ENCODE measurements around the gene SHC3. TPM values are rescaled to one million over a fixed set of nuclear protein-coding genes. Genes with fewer than 3 reads are reported as not detected.
A peak's percentile ranks its signal among the peaks of the same experiment; 100 is the strongest.

The SHC3 gene
- total and polyA plus RNA-seq, 12 donors, result 0.15 to 0.71 (median 0.33) TPM

- TF ChIP-seq CTCF (IDR thresholded peaks at IDR 0.05), result no peak
- no peak overlapping the region for H3K4me3 ChIP-seq
- H3K36me3 ChIP-seq, result no peaks in the 10 kb centered on the region
- no peaks in the 10 kb centered on the region for H3K27me3 ChIP-seq
- no peak overlapping the region for H3K27ac ChIP-seq
- H3K9me3 ChIP-seq, result peaks cover 0 to 9% (median 0%) of the 10 kb centered on the region in 11 donors
- no peaks in the 10 kb centered on the region for H3K4me1 ChIP-seq
- intact Hi-C loops (cut with DNase I), result no loop called here
- 80 to 87% methylated on average over 2 of the region's 2 CpGs for WGBS, 2 donors
- DNase-seq (no peak), ATAC-seq (no peak)
Observed at GRCh38 chr9:89015336-89015735, 163.3 kb downstream of the SHC3 start.

- no peak for TF ChIP-seq CTCF (IDR thresholded peaks at IDR 0.05)
- peaks cover 0 to 9% (median 0%) of the 10 kb centered on the region in 11 donors for H3K9me3 ChIP-seq
- H3K27me3 ChIP-seq, result no peaks in the 10 kb centered on the region
- WGBS, 2 donors, result 85 to 89% methylated on average over 7 of the region's 7 CpGs
- no peak overlapping the region for H3K4me3 ChIP-seq
- no peak for DNase-seq
- peaks cover 0 to under 1% (median 0%) of the 10 kb centered on the region in 9 donors for H3K4me1 ChIP-seq
- H3K36me3 ChIP-seq, result no peaks in the 10 kb centered on the region
- no peak overlapping the region for H3K27ac ChIP-seq
- intact Hi-C loops (cut with DNase I), result no loop called here
- ATAC-seq, result no peak
Observed at GRCh38 chr9:89014153-89014552, 164.5 kb downstream of the SHC3 start.

GRCh38 chr9:89013660-89014059 lies 165.0 kb downstream of the SHC3 start:
- intact Hi-C loops (cut with DNase I), result no loop called here
- H3K27ac ChIP-seq, result no peak overlapping the region
- peaks cover 0 to 5% (median 0%) of the 10 kb centered on the region in 9 donors for H3K4me1 ChIP-seq
- H3K9me3 ChIP-seq, result peaks cover 0 to 9% (median 0%) of the 10 kb centered on the region in 11 donors
- H3K27me3 ChIP-seq, result no peaks in the 10 kb centered on the region
- no peak overlapping the region for H3K4me3 ChIP-seq
- no peaks in the 10 kb centered on the region for H3K36me3 ChIP-seq
- no peak for TF ChIP-seq CTCF (IDR thresholded peaks at IDR 0.05)
- peak in 1 of 8 donors; percentile 41 for ATAC-seq
- WGBS, 2 donors, result 82 to 86% methylated on average over 1 of the region's 1 CpG
- no peak for DNase-seq

GRCh38 chr9:89012294-89013042 lies 166.2 kb downstream of the SHC3 start:
- no peaks in the 10 kb centered on the region for H3K27me3 ChIP-seq
- intact Hi-C loops (cut with DNase I), result no loop called here
- H3K4me3 ChIP-seq, result no peak overlapping the region
- peaks cover 0 to 9% (median 0%) of the 10 kb centered on the region in 11 donors for H3K9me3 ChIP-seq
- DNase-seq (no peak), ATAC-seq (no peak)
- no peaks in the 10 kb centered on the region for H3K36me3 ChIP-seq
- no peak overlapping the region for H3K27ac ChIP-seq
- TF ChIP-seq CTCF (IDR thresholded peaks at IDR 0.05), result no peak
- H3K4me1 ChIP-seq, result peaks cover 0 to 5% (median 0%) of the 10 kb centered on the region in 9 donors
- WGBS, 2 donors, result 90% methylated on average over 13 of the region's 13 CpGs
